SK-N-SH treated with all-trans-retinoic acid at 6 μM for 48 hours (cell line): ENCODE results near the gene TP53INP2.

Experiments
- ATAC-seq: fragments of 200-7000 bp; cut with Tn5 transposase; 3 replicates; pipeline ENCODE4 v1.9.1; 2020; ENCODE audit warnings: mild to moderate bottlenecking, moderate library complexity
- ARNTL ChIP-seq: fragments of 450-650 bp; formaldehyde crosslinking; IDR thresholded peaks from 2 replicates; pipeline ENCODE4 v1.5.0; 2020; ENCODE audit warnings: low read depth, mild to moderate bottlenecking, moderate library complexity, borderline replicate concordance
- BACH2 ChIP-seq: fragments of 250-450 bp; sonication (Bioruptor Pico); IDR thresholded peaks from 2 replicates; pipeline ENCODE4 v1.9.0; 2021; ENCODE audit warnings: mild to moderate bottlenecking, borderline replicate concordance
- CSDC2 ChIP-seq: fragments of 250-450 bp; sonication (Bioruptor Pico); IDR thresholded peaks from 2 replicates; pipeline ENCODE4 v1.5.0; 2020; ENCODE audit warnings: mild to moderate bottlenecking, moderate library complexity
- GLIS3 ChIP-seq: fragments of 250-450 bp; sonication (Bioruptor Pico); IDR thresholded peaks from 2 replicates; pipeline ENCODE4 v1.5.0; 2020; ENCODE audit warnings: mild to moderate bottlenecking, moderate library complexity
- ISL1 ChIP-seq: fragments of 250-450 bp; sonication (Bioruptor Pico); IDR thresholded peaks from 2 replicates; pipeline ENCODE4 v2.1.2; 2022; ENCODE audit warnings: mild to moderate bottlenecking, moderate library complexity
- OSR1 ChIP-seq: fragments of 250-450 bp; sonication (Bioruptor Pico); IDR thresholded peaks from 2 replicates; pipeline ENCODE4 v1.8.0; 2022; ENCODE audit warnings: moderate library complexity, mild to moderate bottlenecking, inconsistent platforms
- PPARA ChIP-seq: fragments of 250-450 bp; sonication (Bioruptor Pico); IDR thresholded peaks from 2 replicates; pipeline ENCODE4 v1.5.0; 2020; ENCODE audit warnings: mild to moderate bottlenecking, borderline replicate concordance
- RARB ChIP-seq: fragments of 250-450 bp; sonication (Bioruptor Pico); IDR thresholded peaks from 2 replicates; pipeline ENCODE4 v1.8.0; 2021; ENCODE audit warnings: mild to moderate bottlenecking, moderate library complexity
- SNAI2 ChIP-seq: fragments of 250-450 bp; sonication (Bioruptor Pico); IDR thresholded peaks from 2 replicates; pipeline ENCODE4 v1.5.0; 2020; ENCODE audit warnings: mild to moderate bottlenecking, moderate library complexity
- TOX ChIP-seq: fragments of 250-450 bp; sonication (Bioruptor Pico); IDR thresholded peaks from 2 replicates; pipeline ENCODE4 v1.8.0; 2021; ENCODE audit warnings: mild to moderate bottlenecking, moderate library complexity, borderline replicate concordance
- ZC3H10 ChIP-seq: fragments of 250-450 bp; sonication (Bioruptor Pico); IDR thresholded peaks from 2 replicates; pipeline ENCODE4 v1.5.1; 2021; ENCODE audit warnings: mild to moderate bottlenecking, moderate library complexity
- ZFP30 ChIP-seq: fragments of 450-650 bp; formaldehyde crosslinking; IDR thresholded peaks from 2 replicates; pipeline ENCODE4 v1.5.0; 2022; ENCODE audit warnings: mild to moderate bottlenecking, moderate library complexity
- ZNF565 ChIP-seq: fragments of 450-650 bp; formaldehyde crosslinking; conservative IDR thresholded peaks from 2 replicates; pipeline ENCODE4 v1.5.0; 2020; ENCODE audit warnings: low read depth, mild to moderate bottlenecking, moderate library complexity
- ZNF70 ChIP-seq: fragments of 450-650 bp; formaldehyde crosslinking; IDR thresholded peaks from 2 replicates; pipeline ENCODE4 v1.5.0; 2020; ENCODE audit warnings: mild to moderate bottlenecking, moderate library complexity
- ZNF8 ChIP-seq: fragments of 450-650 bp; formaldehyde crosslinking; IDR thresholded peaks from 2 replicates; pipeline ENCODE4 v1.5.0; 2020; ENCODE audit warnings: mild to moderate bottlenecking, moderate library complexity
- TF ChIP-seq, protein P1 (sequence below): fragments of 250-450 bp; sonication (Bioruptor Pico); IDR thresholded peaks from 2 replicates; pipeline ENCODE4 v1.5.1; 2020; ENCODE audit warnings: low read depth, mild to moderate bottlenecking, moderate library complexity
- TF ChIP-seq, protein P2 (sequence below): fragments of 250-450 bp; sonication (Bioruptor Pico); IDR thresholded peaks from 2 replicates; pipeline ENCODE4 v1.8.0; 2021; ENCODE audit warnings: low read depth, mild to moderate bottlenecking, moderate library complexity, borderline replicate concordance
- TF ChIP-seq, protein P3 (sequence below): fragments of 250-450 bp; sonication (Bioruptor Pico); IDR thresholded peaks from 2 replicates; pipeline ENCODE4 v1.5.1; 2021; ENCODE audit warnings: mild to moderate bottlenecking, moderate library complexity
- TF ChIP-seq, protein P4 (sequence below): fragments of 250-450 bp; sonication (Bioruptor Pico); IDR thresholded peaks from 2 replicates; pipeline ENCODE4 v1.5.0; 2020; ENCODE audit warnings: mild to moderate bottlenecking, moderate library complexity

Gene TP53INP2

DNA sequence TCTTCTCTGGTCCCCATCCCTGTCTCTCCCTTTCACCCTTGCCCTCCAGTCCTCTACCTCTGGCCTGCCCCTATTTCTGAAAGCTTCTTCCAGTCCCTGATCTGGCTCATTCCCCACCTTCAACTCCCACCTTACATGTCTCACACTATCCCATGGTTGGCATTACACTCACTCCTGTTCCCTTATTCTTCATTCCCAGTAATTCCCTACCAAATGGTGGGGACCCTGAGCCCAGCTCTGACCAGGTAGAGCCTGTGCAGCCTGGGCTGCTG, 6.4 kb downstream of the TP53INP2 start:
- TF ChIP-seq ISL1 (CRISPR knock-in tag) (no peak), BACH2 (CRISPR knock-in tag) (no peak), TOX (CRISPR knock-in tag) (no peak), ZC3H10 (no peak), RARB (no peak)
- TF ChIP-seq, protein P1, sequence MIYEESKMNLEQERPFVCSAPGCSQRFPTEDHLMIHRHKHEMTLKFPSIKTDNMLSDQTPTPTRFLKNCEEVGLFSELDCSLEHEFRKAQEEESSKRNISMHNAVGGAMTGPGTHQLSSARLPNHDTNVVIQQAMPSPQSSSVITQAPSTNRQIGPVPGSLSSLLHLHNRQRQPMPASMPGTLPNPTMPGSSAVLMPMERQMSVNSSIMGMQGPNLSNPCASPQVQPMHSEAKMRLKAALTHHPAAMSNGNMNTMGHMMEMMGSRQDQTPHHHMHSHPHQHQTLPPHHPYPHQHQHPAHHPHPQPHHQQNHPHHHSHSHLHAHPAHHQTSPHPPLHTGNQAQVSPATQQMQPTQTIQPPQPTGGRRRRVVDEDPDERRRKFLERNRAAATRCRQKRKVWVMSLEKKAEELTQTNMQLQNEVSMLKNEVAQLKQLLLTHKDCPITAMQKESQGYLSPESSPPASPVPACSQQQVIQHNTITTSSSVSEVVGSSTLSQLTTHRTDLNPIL (CRISPR knock-in tag): no peak
- no peak for ATAC-seq

DNA sequence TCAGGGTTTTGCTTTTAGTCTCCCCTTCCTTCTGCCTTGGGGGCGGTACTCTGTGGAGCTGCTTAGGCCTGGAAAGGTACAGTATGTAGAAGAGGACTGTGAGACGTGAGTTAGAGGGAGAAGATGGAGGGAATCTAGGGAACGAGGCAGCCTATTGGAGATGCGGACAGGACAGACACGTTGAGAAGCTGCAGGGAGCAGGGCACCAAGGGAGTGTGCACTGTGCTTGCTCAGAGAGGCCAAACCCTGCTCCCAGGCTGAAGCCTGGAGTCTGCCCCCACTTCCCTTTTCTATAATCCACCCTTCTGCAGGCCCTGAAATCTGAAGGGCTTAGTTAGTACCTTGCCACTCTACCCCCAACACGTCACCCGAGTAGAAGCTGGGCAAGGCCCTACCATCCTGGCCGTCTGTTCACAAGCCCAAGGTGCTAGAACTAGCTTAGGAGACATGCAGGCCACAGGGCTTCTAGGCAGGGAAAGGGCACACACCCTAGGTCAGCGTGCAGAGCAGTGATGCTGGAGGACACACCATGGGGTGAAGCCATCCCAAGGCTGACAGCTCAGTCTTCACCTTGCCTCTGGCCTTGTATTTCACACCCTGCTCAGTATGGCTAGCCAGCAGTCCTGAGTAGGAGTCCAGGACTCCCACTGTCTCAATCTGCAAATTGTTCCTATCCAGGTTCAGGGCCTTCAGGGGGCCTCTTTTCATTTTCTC, 6.9 kb downstream of the TP53INP2 start:
- TF ChIP-seq, protein P2, sequence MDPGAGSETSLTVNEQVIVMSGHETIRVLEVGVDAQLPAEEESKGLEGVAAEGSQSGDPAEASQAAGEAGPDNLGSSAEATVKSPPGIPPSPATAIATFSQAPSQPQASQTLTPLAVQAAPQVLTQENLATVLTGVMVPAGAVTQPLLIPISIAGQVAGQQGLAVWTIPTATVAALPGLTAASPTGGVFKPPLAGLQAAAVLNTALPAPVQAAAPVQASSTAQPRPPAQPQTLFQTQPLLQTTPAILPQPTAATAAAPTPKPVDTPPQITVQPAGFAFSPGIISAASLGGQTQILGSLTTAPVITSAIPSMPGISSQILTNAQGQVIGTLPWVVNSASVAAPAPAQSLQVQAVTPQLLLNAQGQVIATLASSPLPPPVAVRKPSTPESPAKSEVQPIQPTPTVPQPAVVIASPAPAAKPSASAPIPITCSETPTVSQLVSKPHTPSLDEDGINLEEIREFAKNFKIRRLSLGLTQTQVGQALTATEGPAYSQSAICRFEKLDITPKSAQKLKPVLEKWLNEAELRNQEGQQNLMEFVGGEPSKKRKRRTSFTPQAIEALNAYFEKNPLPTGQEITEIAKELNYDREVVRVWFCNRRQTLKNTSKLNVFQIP (CRISPR knock-in tag): no peak
- TF ChIP-seq, protein P3, sequence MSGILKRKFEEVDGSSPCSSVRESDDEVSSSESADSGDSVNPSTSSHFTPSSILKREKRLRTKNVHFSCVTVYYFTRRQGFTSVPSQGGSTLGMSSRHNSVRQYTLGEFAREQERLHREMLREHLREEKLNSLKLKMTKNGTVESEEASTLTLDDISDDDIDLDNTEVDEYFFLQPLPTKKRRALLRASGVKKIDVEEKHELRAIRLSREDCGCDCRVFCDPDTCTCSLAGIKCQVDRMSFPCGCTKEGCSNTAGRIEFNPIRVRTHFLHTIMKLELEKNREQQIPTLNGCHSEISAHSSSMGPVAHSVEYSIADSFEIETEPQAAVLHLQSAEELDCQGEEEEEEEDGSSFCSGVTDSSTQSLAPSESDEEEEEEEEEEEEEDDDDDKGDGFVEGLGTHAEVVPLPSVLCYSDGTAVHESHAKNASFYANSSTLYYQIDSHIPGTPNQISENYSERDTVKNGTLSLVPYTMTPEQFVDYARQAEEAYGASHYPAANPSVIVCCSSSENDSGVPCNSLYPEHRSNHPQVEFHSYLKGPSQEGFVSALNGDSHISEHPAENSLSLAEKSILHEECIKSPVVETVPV: no peak
- no peak for TF ChIP-seq SNAI2 (CRISPR knock-in tag)
- TF ChIP-seq RARB: no peak
- TF ChIP-seq, all 23 proteins: peak for 0
- no peak for ATAC-seq

DNA sequence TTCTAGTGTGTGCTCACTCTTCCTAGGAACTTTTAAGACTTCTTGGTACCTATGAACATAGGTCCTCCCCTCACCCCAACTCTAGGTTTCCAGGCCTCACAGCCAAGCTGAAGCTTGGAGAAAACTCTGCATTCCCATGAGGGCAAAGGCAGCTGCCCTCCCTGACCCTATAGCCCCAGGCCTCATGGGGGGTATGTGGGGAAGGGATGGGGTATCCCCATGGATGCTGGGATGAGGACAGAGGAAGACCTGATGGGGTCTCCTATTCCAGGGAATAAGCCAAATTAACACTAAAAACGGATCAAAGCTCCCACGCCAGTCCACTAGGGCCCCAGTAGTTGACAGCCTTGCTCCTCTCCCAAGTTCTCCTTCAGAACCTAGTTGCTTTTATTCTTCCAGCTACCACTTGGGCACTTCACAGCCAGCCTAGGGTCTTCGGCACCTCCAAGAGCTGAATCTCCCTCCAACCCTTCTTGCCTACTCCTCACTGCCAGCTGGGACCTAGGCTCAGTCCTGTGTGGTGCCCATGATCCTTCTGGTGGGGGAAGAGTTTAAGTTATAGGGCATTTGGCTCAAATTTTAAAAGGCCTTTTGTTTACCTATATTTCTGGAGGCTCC, 7.8 kb downstream of the TP53INP2 start:
- no peak for TF ChIP-seq ZFP30 (CRISPR knock-in tag)
- TF ChIP-seq BACH2 (CRISPR knock-in tag): no peak
- TF ChIP-seq ZNF8 (CRISPR knock-in tag): no peak
- no peak for TF ChIP-seq PPARA
- TF ChIP-seq ZNF70 (CRISPR knock-in tag): no peak
- TF ChIP-seq, protein P1 (CRISPR knock-in tag): no peak
- no peak for TF ChIP-seq ARNTL (CRISPR knock-in tag)
- TF ChIP-seq ZC3H10: no peak
- no peak for TF ChIP-seq ISL1 (CRISPR knock-in tag)
- TF ChIP-seq ZNF565 (CRISPR knock-in tag): no peak
- TF ChIP-seq TOX (CRISPR knock-in tag): no peak
- TF ChIP-seq OSR1: no peak
- TF ChIP-seq RARB: no peak
- TF ChIP-seq GLIS3: no peak
- TF ChIP-seq, protein P3: no peak
- TF ChIP-seq CSDC2: no peak
- TF ChIP-seq, protein P4, sequence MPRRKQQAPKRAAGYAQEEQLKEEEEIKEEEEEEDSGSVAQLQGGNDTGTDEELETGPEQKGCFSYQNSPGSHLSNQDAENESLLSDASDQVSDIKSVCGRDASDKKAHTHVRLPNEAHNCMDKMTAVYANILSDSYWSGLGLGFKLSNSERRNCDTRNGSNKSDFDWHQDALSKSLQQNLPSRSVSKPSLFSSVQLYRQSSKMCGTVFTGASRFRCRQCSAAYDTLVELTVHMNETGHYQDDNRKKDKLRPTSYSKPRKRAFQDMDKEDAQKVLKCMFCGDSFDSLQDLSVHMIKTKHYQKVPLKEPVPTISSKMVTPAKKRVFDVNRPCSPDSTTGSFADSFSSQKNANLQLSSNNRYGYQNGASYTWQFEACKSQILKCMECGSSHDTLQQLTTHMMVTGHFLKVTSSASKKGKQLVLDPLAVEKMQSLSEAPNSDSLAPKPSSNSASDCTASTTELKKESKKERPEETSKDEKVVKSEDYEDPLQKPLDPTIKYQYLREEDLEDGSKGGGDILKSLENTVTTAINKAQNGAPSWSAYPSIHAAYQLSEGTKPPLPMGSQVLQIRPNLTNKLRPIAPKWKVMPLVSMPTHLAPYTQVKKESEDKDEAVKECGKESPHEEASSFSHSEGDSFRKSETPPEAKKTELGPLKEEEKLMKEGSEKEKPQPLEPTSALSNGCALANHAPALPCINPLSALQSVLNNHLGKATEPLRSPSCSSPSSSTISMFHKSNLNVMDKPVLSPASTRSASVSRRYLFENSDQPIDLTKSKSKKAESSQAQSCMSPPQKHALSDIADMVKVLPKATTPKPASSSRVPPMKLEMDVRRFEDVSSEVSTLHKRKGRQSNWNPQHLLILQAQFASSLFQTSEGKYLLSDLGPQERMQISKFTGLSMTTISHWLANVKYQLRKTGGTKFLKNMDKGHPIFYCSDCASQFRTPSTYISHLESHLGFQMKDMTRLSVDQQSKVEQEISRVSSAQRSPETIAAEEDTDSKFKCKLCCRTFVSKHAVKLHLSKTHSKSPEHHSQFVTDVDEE: no peak
- no peak for ATAC-seq
